ENCODE measurements around the gene MEMO1.
"Not testable (repeated sequence)": the region's sequence is repeated elsewhere in the genome, so short reads cannot be mapped to it uniquely, and the experiment has no call there.

The MEMO1 gene

GRCh38 chr2:31962757-31963361, 47.9 kb downstream of the MEMO1 start:
- H3K27ac ChIP-seq: no peak overlapping the region
- H3K36me3 ChIP-seq (replicated peaks): no peaks in the 10 kb centered on the region
- TF ChIP-seq CTCF (IDR thresholded peaks at IDR 0.05; ENCODE audit: low read depth, low read length, missing control alignments): no peak
- no peak for DNase-seq
- in situ Hi-C loops (cut with HindIII; ENCODE audit: low pct_ligation_motif_present, low sequenced_read_pairs): no loop called here
- no peaks in the 10 kb centered on the region for H3K27me3 ChIP-seq (replicated peaks)
- H3K4me3 ChIP-seq (ENCODE audit: low read depth, low read length): no peak overlapping the region

GRCh38 chr2:31958140-31958717, 52.6 kb downstream of the MEMO1 start:
- DNase-seq: no peak
- in situ Hi-C loops (cut with HindIII; ENCODE audit: low pct_ligation_motif_present, low sequenced_read_pairs): no loop called here
- H3K36me3 ChIP-seq (replicated peaks): no peaks in the 10 kb centered on the region
- no peak overlapping the region for H3K4me3 ChIP-seq (ENCODE audit: low read depth, low read length)
- no peak for TF ChIP-seq CTCF (IDR thresholded peaks at IDR 0.05; ENCODE audit: low read depth, low read length, missing control alignments)
- no peak overlapping the region for H3K27ac ChIP-seq
- no peaks in the 10 kb centered on the region for H3K27me3 ChIP-seq (replicated peaks)

- no peak for DNase-seq
- TF ChIP-seq CTCF (IDR thresholded peaks at IDR 0.05; ENCODE audit: low read depth, low read length, missing control alignments): no peak
Measured at GRCh38 chr2:31957354-31958139, 53.3 kb downstream of the MEMO1 start.

GRCh38 chr2:31956934-31957333, 53.9 kb downstream of the MEMO1 start:
- H3K27me3 ChIP-seq (replicated peaks); H3K27ac ChIP-seq; in situ Hi-C loops (cut with HindIII; ENCODE audit: low pct_ligation_motif_present, low sequenced_read_pairs); H3K4me3 ChIP-seq (ENCODE audit: low read depth, low read length); DNase-seq; H3K36me3 ChIP-seq (replicated peaks): not testable (repeated sequence)

More at GRCh38 chr2:31957354-31958139, 53.3 kb downstream of the MEMO1 start:
- Histone ChIP-seq H3K27ac (no peak overlapping the region), H3K4me3 (ENCODE audit: low read depth, low read length) (no peak overlapping the region), H3K27me3 (replicated peaks) (no peaks in the 10 kb centered on the region), H3K36me3 (replicated peaks) (no peaks in the 10 kb centered on the region)
- in situ Hi-C loops (cut with HindIII; ENCODE audit: low pct_ligation_motif_present, low sequenced_read_pairs): no loop called here

GRCh38 chr2:31956312-31956711, 54.5 kb downstream of the MEMO1 start:
- no peaks in the 10 kb centered on the region for H3K36me3 ChIP-seq (replicated peaks)
- in situ Hi-C loops (cut with HindIII; ENCODE audit: low pct_ligation_motif_present, low sequenced_read_pairs): no loop called here
- DNase-seq: no peak
- no peaks in the 10 kb centered on the region for H3K27me3 ChIP-seq (replicated peaks)
- no peak overlapping the region for H3K4me3 ChIP-seq (ENCODE audit: low read depth, low read length)
- no peak for TF ChIP-seq CTCF (IDR thresholded peaks at IDR 0.05; ENCODE audit: low read depth, low read length, missing control alignments)
- H3K27ac ChIP-seq: no peak overlapping the region

GRCh38 chr2:31953095-31953494, 57.7 kb downstream of the MEMO1 start:
- H3K27ac ChIP-seq; in situ Hi-C loops (cut with HindIII; ENCODE audit: low pct_ligation_motif_present, low sequenced_read_pairs); DNase-seq; H3K27me3 ChIP-seq (replicated peaks); H3K36me3 ChIP-seq (replicated peaks); H3K4me3 ChIP-seq (ENCODE audit: low read depth, low read length): not testable (repeated sequence)

All from brain microvascular endothelial cell (primary cell).